HG02943 (cell line): ENCODE results near the gene ABHD4.
A peak's percentile ranks its signal among the peaks of the same experiment; 100 is the strongest.
"Not testable (repeated sequence)": the region's sequence is repeated elsewhere in the genome, so short reads cannot be mapped to it uniquely, and the experiment has no call there.

Source experiments
- ATAC-seq: cut with Tn5 transposase; IDR thresholded peaks from one replicate; pipeline ENCODE4 v1.9.1; 2021; ENCODE audit warnings: mild to moderate bottlenecking, low read depth, moderate library complexity; ENCODE audit not compliant: unreplicated experiment

ABHD4 gene, protein sequence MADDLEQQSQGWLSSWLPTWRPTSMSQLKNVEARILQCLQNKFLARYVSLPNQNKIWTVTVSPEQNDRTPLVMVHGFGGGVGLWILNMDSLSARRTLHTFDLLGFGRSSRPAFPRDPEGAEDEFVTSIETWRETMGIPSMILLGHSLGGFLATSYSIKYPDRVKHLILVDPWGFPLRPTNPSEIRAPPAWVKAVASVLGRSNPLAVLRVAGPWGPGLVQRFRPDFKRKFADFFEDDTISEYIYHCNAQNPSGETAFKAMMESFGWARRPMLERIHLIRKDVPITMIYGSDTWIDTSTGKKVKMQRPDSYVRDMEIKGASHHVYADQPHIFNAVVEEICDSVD

DNA sequence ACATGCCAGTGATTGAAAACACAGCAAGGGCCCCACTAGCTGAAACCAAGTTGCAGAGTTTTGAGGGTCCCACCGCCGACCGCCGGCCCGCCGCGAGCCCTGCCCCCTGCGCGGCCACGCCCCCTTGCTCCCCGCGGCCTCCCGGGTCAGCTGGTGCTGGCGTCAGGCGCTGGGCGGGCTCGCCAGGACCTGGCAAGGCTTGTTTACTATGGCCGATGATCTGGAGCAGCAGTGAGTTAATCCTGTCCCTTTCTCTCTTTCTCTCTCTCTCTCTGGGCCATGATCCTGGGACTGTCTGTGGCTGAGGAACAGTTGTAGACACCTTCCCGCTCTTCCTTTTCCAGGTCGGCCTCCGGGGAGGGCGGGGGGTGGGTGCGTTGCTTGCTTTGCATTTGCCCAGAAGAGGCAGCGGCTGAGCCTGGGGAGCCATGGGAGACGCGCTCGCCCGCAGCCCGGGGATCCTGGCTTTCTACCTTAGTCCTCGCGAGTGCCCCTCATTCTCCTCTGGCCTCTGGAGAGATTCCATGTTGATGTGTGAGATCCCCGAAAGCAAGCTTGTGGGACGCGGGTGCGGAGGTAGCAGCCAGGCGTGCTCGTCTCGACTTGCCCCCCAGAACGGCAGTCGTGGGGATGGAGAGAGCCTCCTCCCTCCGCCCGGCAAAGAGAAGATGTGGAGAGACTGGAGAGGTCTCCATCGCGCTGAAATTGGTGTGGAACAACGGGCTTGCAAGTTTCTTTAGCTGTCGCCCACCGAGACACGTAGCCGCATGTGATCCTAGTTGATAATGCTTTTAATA lies at the start of gene ABHD4:
Gene ABHD4 (plus strand): TSS at position 202 of the 797 bp plus-strand sequence. CDS start 7 bp downstream, at position 209.
- peak; percentile 69 for ATAC-seq

DNA sequence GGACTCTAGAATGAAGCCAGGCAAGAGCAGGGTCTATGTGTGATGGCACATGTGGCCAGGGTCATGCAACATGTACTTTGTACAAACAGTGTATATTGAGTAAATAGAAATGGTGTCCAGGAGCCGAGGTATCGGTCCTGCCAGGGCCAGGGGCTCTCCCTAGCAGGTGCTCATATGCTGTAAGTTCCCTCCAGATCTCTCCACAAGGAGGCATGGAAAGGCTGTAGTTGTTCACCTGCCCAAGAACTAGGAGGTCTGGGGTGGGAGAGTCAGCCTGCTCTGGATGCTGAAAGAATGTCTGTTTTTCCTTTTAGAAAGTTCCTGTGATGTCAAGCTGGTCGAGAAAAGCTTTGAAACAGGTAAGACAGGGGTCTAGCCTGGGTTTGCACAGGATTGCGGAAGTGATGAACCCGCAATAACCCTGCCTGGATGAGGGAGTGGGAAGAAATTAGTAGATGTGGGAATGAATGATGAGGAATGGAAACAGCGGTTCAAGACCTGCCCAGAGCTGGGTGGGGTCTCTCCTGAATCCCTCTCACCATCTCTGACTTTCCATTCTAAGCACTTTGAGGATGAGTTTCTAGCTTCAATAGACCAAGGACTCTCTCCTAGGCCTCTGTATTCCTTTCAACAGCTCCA lies 48.7 kb upstream of the ABHD4 start:
- ATAC-seq = no peak

DNA sequence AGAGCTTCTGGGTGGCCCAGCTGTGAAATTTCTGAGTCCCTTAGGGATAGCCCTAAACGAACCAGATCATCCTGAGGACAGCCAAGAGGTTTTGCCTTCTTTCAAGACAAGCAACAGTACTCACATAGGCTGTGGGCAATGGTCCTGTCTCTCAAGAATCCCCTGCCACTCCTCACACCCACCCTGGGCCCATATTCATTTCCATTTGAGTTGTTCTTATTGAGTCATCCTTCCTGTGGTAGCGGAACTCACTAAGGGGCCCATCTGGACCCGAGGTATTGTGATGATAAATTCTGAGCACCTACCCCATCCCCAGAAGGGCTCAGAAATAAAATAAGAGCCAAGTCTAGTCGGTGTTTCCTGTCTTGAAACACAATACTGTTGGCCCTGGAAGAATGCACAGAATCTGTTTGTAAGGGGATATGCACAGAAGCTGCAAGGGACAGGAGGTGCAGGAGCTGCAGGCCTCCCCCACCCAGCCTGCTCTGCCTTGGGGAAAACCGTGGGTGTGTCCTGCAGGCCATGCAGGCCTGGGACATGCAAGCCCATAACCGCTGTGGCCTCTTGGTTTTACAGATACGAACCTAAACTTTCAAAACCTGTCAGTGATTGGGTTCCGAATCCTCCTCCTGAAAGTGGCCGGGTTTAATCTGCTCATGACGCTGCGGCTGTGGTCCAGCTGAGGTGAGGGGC lies 48.0 kb upstream of the ABHD4 start:
- ATAC-seq = no peak

DNA sequence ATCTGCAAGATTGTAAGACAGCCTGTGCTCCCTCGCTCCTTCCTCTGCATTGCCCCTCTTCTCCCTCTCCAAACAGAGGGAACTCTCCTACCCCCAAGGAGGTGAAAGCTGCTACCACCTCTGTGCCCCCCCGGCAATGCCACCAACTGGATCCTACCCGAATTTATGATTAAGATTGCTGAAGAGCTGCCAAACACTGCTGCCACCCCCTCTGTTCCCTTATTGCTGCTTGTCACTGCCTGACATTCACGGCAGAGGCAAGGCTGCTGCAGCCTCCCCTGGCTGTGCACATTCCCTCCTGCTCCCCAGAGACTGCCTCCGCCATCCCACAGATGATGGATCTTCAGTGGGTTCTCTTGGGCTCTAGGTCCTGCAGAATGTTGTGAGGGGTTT lies 46.5 kb upstream of the ABHD4 start:
- no peak for ATAC-seq

DNA sequence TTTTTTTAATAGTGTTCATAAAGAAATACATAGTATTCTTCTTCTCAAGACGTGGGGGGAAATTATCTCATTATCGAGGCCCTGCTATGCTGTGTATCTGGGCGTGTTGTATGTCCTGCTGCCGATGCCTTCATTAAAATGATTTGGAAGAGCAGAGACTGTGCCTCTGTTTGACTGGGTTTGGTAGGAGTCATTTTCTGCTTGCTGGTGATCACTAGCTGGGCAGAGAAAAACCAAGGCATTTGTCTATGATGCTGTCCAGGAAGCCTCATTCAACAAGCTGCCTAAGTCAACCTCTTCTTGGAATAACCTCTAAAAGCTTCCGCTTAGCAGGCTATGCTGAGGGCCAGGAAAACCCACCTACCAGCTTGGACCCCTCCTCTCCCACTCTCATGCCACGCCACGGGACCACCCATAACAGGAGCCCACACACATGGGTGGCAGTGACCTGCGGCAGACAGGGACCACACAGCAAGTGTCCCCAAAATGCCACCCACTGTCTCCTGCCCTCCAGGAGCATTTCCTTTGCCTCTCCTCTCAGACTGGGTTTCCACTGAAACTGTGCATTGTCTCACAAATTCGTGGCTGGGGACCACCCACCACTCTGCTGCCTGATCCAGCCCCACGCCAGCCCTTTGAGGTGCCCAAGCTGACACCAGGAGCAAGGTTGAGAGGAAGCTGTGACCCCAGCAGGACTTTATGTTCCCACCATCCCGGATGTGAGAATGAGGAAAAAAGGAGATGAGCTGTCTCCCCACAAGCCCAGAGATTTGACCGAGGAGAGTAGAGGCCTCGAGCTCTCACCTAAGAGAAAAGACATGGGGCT lies 45.9 kb upstream of the ABHD4 start:
- ATAC-seq = no peak

DNA sequence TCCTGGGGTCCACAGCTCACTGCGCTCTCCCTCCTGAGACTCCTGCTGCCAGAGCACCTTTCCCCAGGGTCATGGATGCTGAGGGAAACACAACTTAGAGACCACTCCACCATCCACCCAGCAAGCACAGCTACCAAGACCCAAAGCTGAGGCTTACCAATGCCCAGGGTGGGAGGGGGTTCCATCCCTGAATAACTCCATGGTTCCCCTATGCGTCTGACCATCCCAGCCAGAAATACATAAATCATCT lies 45.3 kb upstream of the ABHD4 start:
- no peak for ATAC-seq

DNA sequence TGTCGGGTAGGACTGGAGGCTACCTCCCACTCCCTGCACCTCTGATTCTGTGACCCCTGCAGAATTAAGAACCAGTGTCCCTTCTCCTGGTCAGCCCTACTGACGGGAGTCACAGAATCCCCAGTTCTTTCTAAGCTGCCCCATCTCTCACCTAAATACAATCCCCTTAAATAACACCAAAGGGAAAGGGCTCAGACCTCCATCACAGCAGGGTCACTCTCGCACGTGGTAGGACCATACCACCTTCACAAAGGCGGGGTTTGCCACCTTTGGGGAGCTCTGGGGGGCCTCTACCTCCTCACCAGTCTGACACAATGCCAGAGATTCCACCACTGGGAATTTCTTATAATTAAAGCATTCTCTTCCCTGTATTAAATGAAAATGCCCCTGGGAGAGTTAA lies 44.7 kb upstream of the ABHD4 start:
- ATAC-seq = no peak

DNA sequence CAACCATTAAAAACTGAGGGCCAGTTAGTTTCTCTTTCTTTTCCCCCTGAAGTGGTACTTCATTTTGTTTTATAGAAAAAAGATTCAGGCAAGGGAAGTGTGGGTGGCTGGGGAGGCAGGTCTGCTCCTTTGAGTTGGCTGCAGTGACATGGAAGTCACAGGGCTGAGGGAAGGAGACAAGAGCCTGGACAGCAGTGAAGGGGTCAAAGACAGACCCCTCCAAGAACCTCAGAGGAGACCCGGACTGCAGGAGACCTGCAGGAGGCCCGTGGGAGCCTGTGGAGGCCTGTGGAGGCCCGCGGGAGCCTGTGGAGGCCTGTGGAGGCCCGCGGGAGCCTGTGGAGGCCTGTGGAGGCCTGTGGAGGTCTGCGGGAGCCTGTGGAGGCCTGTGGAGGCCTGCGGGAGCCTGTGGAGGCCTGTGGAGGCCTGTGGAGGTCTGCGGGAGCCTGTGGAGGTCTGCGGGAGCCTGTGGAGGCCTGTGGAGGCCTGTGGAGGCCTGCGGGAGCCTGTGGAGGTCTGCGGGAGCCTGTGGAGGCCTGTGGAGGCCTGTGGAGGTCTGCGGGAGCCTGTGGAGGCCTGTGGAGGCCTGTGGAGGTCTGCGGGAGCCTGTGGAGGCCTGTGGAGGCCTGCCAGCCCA lies 44.1 kb upstream of the ABHD4 start:
- not testable (repeated sequence) for ATAC-seq

DNA sequence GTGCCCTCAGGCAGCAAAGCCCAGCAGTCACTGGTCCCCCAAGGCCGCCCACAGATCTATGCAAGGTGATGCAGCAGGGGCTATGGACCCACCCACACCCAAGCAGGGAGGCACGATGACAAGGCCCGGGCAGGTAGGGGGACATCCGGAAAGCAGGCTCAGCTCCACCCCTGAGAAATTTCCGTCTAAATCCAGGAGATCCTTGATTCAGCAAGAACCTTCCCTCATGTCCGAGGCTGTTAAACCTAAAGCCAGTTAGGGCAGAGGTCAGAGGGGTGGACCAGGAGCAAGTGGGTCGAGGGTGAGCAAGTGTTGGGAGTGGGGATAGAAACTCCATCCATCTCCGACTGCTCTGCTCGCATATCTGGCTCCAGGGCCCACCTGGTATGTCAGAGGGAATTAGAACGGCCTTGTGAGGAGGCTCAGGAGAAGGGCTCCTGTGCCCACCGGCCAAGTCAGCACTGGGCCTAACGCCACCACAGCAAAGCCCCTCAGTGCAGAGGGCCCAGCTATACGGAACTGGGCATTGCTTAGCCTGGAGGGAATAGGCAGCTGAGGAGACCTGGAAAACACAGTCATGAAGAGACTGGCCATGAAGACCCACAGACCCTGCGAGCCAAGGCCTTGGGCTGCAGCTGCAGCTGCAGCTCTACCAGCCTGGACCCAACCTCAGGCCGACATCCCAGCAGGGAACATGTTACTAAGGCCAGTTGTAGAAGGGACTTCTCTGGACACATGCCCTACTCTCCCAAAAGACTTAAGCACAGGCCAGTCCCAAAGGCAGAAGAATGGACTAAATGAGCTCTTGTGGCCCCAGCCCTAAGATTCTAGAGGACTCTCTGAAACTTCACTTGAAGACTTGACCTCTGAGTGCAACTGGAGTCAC lies 43.4 kb upstream of the ABHD4 start:
- ATAC-seq = no peak

DNA sequence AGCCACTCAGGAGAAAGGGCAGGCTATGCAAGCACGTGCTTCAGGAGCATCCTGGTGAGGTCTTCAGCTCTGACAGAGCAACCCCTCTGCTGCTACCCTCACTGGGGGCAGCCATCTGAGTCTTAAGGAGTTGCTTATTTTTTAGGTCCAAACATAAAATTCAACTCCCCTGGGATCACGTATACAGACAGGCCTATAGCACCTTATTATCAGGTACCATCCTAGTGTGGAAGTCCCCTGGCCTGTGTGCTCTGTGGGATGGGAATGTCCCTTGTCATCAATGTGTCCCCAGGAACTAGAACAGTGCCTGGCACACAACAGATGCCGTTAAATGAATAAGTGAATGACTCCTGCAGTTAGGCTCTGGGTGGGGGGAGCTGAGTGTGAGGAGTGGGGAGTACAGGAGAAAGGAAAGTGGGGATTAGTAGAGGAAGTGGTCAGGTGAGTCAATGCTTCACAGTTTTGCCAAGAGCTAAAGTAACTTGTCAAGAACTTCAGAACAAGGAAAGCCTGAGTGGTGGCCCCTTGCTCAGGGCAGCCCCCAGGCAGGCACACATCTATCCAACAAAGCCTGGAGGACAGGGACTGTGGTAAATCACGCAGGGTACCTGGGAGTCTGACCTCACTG lies 42.6 kb upstream of the ABHD4 start:
- peak; percentile 7 for ATAC-seq

DNA sequence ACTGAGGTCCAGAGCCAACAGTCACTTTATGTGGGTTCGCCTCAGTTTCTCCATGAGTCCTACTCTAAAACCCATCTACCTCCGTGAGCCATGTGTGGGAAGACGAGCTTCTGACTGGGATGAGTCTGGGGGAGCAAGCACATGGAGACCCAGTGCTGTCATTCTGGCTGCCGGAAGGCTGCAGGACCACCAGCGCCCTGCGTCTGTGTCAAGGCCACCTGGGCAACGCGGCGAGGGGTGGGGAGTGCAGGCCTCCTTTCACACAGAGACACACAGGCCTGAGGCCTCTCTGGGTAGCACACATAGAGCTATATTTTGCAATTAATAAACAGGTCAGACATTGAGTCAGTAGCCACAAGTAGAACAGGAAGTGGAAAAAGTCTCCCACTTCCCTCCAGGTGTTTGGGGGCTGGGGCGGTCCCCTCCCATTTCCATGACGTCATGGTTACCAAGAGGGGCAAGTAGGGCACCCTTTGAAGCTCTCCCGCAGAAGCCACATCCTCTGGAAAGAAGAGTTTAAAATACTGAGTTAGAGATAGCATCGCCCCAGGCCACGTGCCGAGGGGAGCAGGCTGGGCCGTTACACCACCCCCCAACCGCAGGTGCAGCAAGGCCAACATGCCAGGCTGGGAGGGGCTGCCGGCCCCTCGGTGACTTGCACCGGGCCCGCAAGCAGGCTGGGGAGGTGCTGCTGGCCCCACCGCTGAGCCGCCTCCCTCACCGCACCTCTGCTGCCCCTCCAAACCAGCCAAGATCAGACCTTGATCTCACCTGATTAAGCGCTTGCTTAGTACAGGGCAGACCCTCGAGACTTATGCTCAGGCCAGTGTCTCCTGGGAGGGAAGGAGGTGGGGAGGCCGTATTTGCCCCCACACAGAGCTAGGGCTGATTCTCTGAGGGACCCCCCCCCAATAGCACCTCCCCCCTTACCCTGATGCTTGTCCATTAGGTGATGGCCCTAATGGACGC lies 41.8 kb upstream of the ABHD4 start:
- ATAC-seq = peak; percentile 71

DNA sequence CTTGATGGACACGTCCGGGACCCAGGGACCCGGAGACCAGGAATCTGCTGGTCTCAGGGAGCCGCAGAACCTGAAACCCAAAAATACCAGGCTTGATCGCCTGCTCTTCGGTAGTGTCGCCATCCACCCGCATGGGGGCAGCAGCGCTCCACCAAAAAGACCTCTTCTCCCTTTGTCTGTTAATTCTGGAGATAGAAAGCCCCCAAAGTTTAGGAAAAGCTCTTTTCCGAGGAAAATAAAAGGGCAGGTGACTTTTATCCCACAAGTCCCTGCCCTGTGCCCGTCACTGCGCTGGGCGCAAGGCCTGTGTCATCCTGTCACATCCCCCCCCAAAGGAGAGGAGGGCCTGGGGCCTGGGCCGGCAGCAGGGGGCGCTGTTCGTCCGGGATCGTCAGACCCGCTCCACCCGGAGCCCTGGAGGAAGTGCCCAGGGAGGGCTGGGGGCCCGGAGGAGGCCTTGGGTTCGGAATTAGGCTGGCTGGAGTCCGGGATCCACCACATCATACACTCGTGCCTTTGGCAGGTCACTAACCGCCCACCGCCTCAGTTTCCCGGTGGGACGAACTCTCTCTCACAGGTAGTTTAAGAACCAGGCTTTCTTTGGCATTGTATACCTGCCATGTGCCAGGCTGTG lies 41.0 kb upstream of the ABHD4 start:
- peak; percentile 32 for ATAC-seq

DNA sequence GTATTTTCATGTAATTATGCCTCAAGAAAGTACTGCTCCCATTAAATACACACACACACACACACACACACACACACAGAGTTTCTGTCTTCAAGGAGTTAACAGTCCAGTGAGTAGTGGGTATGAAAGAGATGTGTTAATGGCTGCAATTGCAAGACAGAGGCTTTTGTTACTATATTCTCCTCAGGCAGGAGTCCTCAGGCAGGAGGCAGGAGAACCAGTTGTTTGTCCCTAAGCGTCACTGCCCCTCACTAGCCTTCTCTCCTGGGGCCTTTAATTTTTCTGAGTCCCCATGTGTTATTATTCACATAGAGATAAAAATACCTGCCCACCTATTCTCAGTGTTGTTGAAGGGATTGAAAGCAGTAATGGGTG lies 40.3 kb upstream of the ABHD4 start:
- no peak for ATAC-seq

DNA sequence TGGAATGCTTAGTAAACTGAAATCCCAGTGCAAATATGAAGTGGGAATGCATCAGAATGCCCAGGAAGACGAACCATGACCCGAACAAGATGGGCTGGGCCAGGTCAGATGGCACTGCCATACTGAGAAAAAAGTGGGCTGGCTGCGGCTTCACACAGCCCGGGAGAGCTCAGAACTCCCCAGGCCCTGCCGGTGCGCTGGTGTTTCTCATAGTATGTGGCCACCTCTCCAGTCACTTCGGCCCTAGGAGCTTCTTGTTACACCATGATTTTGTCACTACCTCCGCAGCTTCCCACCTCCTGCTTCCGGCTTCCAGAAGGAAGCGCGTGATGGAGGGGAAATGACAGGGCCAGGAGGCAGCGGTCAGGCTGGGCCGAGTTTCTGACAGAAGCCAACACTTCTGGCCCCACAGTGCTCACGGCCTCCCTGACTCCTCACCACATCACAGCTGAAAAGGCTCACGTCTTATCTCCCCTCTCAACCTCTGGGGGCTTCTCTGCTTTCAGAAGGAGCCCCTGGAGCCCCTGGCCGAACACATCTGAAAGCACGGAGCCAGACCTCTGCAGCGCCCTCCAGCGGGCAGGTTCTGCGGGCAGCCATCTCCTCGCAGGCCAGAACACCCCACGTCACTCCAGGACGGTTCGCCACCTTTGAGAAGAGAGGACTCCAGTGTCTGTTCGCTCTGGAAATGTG lies 39.7 kb upstream of the ABHD4 start:
- ATAC-seq = no peak

DNA sequence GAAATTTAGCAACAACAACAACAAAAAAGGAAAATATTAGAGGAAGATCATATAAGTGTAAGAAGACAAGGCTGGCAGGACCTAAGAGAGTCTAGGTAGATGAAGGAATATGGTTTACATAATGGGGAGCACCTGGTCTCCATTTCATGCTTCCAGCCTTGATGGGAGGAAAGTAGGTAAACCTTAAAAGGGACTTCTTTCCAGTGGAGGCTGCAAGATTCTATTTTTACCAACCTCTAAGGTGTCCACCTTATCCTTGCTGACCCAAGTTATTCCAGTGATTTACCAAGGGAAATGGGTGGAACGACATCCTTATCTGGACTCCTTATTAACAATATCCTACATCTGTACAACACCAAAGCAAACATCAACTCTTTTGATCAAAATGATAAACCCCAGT lies 39.1 kb upstream of the ABHD4 start:
- ATAC-seq = no peak

DNA sequence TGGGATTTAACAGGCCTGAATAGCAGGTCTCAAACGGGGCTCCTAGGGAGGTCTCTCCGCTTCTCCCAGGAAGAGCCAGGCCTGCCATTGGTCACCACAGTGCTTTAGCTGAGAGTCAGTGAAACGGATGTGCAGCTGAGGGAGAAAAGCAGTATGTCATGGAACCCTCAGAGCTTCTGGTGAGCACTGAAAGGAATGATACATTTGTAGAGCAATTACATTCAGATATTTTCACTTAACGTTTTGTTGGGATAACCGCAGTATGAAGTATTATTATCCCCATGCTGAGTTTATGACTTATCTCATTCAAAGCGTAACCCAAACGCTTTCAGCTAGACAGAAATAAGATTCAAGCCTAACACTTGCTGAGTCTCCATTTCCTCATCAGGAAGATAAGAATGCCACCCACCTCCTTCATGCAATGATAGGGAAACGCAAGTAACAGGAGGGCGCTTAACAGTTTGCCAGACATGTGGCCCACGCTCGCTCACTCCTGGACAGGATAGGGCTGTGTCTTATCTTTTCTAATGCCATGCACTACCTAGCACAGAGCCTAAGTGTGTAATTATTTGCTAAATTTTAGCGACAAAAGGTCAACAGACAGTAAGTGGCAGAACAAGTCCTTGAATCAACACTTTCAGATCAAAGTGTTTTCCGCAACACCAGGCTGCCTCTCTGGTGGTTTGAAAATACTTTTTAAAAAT lies 37.3 kb upstream of the ABHD4 start:
- ATAC-seq = no peak
